HG02571 (cell line): ENCODE results near the gene THAP7.

Source experiments
- ATAC-seq: cut with Tn5 transposase; IDR thresholded peaks from one replicate; pipeline ENCODE4 v1.9.1; 2021; ENCODE audit warnings: mild to moderate bottlenecking, moderate library complexity; ENCODE audit not compliant: unreplicated experiment

Gene THAP7

GRCh38 chr22:20965104-20965887 is 36.6 kb downstream of the THAP7 start:
- ATAC-seq = no peak

- no peak for ATAC-seq
These were observed 37.2 kb downstream of the THAP7 start for GRCh38 chr22:20964799-20965103.

DNA sequence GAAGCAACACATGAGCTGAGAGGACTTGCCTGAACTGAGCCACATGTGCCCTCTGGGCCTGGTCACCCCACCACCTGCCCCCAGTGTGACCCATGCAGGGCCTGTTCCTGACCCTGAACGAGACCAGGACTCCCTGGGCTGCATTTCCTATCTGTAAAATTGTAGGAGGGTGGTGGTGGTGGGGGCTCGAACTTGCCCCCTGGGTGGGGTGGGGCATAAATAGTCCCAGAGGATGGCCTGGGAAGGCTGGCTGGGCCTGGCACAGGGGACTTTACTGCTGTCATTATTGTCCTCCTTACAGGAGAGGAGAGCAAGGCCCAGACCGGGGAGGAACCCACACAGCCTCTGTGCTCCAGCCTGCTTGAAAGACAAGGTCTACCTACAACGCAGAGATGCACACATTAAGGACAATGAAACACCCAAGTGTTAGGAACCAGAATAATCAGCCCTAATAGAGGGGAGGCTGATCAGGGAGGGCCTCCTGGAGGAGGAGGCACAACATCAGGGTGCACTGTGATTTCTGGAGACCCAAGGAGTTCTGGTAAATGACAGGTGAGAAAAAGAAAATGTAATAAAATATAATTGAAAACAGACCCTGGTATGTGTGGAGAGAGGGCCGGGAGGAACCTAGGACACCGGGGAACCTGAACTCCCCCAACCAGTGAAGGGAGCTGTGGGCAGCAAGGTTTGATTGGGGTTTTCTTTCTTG is 37.7 kb downstream of the THAP7 start:
- ATAC-seq = no peak

DNA sequence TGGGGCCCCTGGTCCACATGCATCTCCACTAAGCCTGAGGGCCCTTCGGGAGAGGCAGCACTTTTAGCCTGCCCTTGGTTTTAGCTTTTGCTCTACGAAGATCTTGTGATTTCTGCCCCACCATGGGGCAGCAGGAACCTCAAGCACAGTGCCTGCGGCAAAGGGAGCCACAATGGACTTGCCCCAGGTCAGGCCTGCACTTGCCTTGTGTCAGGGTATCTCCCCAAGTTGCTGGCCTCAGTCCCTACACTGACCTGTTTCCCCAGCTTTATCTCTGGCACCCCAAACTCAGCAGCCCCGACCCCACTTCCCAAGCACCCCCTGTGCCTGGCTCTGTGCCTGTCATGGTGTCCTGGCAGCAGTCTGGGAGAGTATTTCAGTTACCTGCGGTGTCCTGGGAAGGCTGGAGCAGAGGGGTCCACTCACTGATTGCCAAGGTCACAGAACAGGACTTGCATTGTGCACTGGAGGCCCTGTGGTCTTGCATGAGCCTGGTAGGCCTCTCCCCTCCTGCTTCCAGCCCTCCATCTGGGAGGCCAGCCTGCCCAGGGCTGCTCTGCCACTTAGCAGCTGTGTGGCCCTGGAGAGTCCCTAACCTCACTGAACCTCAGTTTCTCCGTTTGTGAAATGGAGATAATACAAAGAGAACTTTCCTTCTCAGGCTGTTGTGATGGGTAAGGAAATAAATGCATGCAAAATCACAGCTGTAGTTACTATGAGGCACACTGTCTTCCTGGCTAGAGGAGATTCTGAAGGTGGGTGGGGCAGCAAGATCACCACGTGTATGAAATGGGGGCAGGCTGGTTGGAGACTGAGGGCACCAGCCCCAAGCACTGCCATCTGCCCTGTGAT is 38.5 kb downstream of the THAP7 start:
- no peak for ATAC-seq

- ATAC-seq = no peak
These were observed 39.4 kb downstream of the THAP7 start for GRCh38 chr22:20962491-20962945.

GRCh38 chr22:20960609-20961008 is 41.3 kb downstream of the THAP7 start:
- no peak for ATAC-seq

GRCh38 chr22:20959578-20960461 is 42.1 kb downstream of the THAP7 start:
- ATAC-seq = no peak

GRCh38 chr22:20957683-20958431 is 44.1 kb downstream of the THAP7 start:
- ATAC-seq = no peak

DNA sequence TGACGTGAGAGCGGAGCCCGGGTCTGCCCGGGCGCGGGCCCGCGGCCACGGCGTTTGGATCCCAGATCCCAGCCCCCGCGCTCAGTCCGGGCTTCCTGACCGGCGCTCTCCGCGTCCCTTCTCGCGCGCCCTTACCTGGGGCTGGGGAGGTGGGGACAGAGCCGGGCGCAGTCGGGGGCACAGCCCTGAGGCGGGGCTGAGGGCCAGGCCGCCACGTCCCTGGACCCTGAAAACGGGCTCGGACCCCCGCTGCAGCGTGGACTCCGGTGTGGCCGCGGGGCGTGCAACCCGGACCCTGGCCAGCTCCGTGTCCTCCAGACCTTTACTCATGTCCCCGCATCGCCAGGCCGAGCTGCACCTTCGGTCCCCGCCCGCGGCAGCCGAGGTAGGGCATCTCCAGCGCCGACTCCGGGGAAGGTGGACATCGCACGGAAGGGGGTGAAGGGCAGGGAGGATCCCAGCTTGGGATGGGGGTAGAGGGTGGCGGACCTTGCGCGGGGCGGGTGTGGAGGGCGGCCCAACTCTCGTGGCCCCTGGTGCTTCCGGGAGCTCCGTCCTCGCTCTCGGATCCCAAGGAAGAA is 44.7 kb downstream of the THAP7 start:
- no peak for ATAC-seq

DNA sequence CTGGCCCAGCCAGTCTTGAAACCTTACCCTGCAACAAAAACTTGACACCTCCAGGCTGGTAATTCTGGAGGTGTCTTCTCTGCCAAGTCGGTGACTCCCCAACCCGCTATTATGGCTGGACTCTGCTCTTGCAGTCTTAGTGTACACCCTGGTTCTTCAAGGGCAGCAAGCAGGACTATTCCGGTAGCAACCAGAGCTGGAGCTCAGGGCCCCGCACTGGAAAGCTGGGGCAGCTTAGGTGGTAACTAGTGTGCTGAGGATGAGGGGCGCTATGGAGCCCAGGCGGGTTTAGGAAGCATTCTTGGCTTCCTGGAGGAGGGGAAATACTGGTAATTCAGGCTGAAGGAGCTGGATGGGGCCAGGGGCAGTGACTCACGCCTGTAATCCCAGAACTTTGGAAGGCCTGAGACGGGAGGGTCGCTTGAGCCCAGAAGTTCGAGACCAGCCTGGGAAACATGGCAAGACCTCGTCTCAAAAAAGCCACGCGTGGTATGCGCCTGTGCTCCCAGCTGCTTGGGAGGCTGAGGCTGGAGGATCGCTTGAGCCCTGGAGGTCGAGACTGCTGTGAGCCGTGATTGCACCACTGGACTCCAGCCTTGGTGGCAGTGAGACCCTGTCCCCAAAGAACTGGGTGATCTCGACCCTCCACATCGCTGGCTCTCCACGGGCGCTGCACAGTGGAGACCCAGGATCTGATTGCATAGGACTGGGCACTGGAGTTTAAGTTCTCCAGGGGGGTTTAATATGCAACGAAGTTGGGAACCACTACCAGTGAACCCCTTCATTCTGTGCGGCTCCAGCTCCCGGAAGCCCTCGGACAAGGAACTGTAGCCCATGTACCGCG is 45.4 kb downstream of the THAP7 start:
- no peak for ATAC-seq

DNA sequence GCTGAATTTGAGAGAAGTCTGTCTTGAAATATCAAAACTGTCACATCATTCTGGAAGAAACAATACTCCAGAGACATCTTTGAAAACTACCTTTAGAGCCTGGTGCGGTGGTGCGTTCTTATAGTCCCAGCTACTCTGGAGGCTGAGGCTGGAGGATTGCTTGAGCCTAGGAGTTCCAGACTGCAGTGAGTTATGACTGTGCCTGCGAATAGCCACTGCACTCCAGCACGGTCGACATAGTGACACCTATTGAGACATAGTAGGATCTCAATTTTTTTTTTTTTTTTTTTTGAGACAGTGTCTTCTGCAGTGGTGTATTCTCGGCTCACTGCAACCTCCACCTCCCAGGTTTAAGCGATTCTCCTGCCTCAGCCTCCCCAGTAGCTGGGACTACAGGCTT is 46.4 kb downstream of the THAP7 start:
- no peak for ATAC-seq

DNA sequence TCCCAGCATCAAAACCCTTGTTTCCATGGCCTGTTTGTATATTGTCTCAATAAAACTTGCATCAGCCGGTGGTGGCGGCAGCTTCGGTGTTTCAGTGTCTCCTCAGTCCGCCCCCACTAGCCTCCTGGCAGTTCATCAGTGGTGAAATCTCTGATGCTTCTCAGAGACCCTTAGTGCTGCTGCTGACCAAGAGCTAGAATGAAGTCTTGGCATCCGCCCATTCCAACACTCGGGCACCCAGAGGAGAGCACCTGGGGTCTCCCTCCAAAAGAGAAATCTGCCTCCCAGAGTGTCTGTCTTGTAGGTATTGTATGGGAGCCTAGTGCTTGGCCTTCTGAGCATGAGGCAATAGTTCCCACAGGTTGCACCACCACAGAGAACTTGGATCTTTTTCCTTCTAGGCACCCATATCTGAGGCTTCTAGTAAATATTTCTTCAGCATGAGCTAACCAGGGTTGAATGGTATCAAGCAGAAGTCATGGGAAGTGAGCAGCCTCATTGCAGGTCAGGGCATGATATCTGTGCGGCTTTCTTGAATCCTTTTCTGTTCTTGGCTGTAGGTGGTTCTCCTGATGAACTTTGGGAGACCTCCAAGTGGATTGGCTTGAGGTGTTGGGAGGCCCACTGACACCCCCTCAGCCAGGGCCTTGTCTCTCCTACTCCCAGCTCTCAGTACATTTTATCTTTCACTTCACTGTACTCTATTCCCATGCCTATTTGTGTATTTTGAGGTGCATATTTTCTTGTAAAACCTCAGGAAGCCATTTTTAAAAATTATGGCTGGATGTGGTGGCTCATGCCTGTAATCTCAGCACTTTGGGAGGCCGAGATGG is 48.0 kb downstream of the THAP7 start:
- ATAC-seq = no peak

- ATAC-seq = no peak
These were observed 48.6 kb downstream of the THAP7 start for GRCh38 chr22:20953342-20953608.

- no peak for ATAC-seq
These were observed 49.2 kb downstream of the THAP7 start for GRCh38 chr22:20952544-20953341.

GRCh38 chr22:20951932-20952380 is 50.0 kb downstream of the THAP7 start:
- no peak for ATAC-seq

- ATAC-seq = no peak
These were observed 50.6 kb downstream of the THAP7 start for GRCh38 chr22:20951151-20951931.
